Ishikawa (cell line): ENCODE measurements around the gene MECP2.

Experiments
- CEBPB ChIP-seq: IDR thresholded peaks from 2 replicates; pipeline ENCODE4 v1.6.1; 2012
- CREB1 ChIP-seq: IDR thresholded peaks from 2 replicates; pipeline ENCODE4 v1.6.1; 2012; ENCODE audit warnings: low read depth
- EGR1 ChIP-seq: IDR thresholded peaks from 2 replicates; pipeline ENCODE4 v1.6.1; 2012
- EP300 ChIP-seq: IDR thresholded peaks from 2 replicates; pipeline ENCODE4 v1.6.1; 2012; ENCODE audit warnings: borderline replicate concordance
- FOXM1 ChIP-seq: IDR thresholded peaks from 2 replicates; pipeline ENCODE4 v1.6.1; 2012; ENCODE audit warnings: low read depth, borderline replicate concordance
- MAX ChIP-seq: IDR thresholded peaks from 2 replicates; pipeline ENCODE4 v1.6.1; 2012
- NFIC ChIP-seq: IDR thresholded peaks from 2 replicates; pipeline ENCODE4 v1.6.1; 2012
- RAD21 ChIP-seq: IDR thresholded peaks from 2 replicates; pipeline ENCODE4 v1.6.1; 2012; ENCODE audit warnings: low read depth
- REST ChIP-seq: IDR thresholded peaks from 2 replicates; pipeline ENCODE4 v1.6.1; 2012; ENCODE audit warnings: low read depth, mild to moderate bottlenecking
- TCF12 ChIP-seq: IDR thresholded peaks from 2 replicates; pipeline ENCODE4 v1.6.1; 2012; ENCODE audit warnings: low read depth
- YY1 ChIP-seq: IDR thresholded peaks from 2 replicates; pipeline ENCODE4 v1.6.1; 2012; ENCODE audit warnings: low read depth
- ZBTB7A ChIP-seq: IDR thresholded peaks from 2 replicates; pipeline ENCODE4 v1.6.1; 2012; ENCODE audit warnings: low read depth
- TF ChIP-seq, protein P1 (sequence below): IDR thresholded peaks from 2 replicates; pipeline ENCODE4 v1.6.1; 2012

GRCh38 chrX:154058214-154058997 is 39.1 kb downstream of the MECP2 start:
- TF ChIP-seq REST, result no peak
- no peak for TF ChIP-seq MAX
- TF ChIP-seq CREB1, result no peak
- no peak for TF ChIP-seq TCF12
- TF ChIP-seq FOXM1, result no peak
- TF ChIP-seq ZBTB7A, result no peak
- no peak for TF ChIP-seq EP300
- no peak for TF ChIP-seq CEBPB
- TF ChIP-seq EGR1, result no peak
- no peak for TF ChIP-seq NFIC
- TF ChIP-seq, protein P1, sequence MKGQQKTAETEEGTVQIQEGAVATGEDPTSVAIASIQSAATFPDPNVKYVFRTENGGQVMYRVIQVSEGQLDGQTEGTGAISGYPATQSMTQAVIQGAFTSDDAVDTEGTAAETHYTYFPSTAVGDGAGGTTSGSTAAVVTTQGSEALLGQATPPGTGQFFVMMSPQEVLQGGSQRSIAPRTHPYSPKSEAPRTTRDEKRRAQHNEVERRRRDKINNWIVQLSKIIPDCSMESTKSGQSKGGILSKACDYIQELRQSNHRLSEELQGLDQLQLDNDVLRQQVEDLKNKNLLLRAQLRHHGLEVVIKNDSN, result no peak
- TF ChIP-seq YY1, result no peak
- no peak for TF ChIP-seq RAD21
